ENCODE results near the gene SHMT1. TPM values are rescaled to one million over a fixed set of nuclear protein-coding genes. Genes with fewer than 3 reads are reported as not detected.
"Not testable (repeated sequence)": the region's sequence is repeated elsewhere in the genome, so short reads cannot be mapped to it uniquely, and the experiment has no call there.

SHMT1 gene
- polyA plus RNA-seq, 2 of the 4 experiments (the other 2 are of a cell fraction) = 43.2 to 62.1 TPM

DNA sequence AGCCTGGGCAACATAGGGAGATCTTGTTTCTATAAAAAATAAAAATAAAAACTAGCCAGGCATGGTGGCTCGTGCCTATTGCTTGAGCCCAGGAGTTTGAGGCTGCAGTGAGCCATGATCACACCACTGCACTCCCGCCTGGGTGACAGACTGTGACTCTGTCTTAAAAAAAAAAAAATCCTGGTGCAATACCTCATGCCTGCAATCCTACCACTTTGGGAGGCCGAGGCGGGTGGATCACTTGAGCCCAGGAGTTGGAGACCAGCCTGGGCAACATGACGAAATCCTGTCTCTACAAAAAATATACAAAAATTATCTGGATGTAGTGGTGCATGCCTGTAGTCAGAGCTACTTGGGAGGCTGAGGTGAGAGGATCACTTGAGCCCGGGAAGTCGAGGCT, 20.9 kb upstream of the SHMT1 start:
- POLR2A ChIA-PET; H3K4me1 ChIP-seq; ATAC-seq; DNase-seq (ENCODE audit: low read depth in 1 of 2, low spot score in 1 of 2); H3K4me2 ChIP-seq; FAIRE-seq; H3K9me3 ChIP-seq; H3K27ac ChIP-seq; H3K4me3 ChIP-seq; CTCF ChIA-PET: not testable (repeated sequence)
- WGBS (ENCODE audit: missing lambda C conversion rate) = 57% methylated on average over 7 of the region's 7 CpGs

DNA sequence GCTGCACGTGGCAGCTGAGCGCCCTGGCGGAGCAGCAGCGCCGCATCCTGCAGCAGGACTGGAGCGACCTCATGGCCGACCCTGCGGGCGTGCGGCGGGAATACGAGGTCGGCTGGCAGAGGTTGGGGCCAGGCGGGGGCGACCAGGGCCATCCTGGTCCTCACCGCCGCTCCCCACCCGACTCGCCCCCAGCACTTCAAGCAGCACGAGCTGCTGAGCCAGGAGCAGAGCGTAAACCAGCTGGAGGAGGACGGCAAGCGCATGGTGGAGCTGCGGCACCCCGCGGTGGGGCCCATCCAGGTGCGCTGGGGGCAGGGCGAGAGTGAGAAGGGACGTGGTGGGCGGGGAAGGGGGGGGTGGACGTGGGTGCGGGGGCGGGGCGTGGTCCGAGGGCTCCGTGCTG, 19.7 kb upstream of the SHMT1 start:
- FAIRE-seq; POLR2A ChIA-PET; DNase-seq (ENCODE audit: low read depth in 1 of 2, low spot score in 1 of 2): not testable (repeated sequence)

DNA sequence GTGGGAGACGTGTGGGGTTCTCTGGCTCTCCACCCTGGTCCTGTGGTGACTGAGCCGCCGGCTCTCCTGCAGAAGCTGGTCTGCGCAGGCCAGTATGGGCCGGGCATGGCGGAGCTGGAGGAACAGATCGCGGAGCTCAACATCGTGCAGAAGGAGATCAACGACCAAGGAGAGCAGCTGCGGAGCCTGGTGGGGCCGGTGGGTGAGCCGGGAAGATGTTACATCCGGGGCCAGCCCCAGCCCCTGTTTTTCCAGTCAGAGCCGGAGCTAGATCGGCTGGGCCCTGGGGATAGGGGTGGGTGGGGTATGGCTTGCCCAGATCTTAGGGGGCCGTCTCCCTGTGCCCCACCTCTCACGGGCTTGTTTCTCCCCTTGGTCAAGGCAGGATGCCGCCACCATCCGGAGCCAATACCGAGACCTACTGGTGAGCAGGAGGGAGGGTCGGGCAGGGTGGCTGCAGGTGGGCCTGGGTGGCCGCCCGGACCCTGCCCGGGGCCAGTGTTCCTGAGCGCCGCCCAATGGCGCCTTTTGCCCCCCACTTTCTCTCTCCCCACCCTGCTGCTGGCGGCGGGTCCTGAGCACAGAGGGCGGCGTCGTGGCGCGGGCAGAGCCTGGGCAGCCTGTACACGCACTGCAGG, 19.2 kb upstream of the SHMT1 start:
- no peak overlapping the region for H3K27ac ChIP-seq
- peaks cover 7% of the 10 kb centered on the region for H3K4me1 ChIP-seq
- no peak for TF ChIP-seq RAD21 (conservative IDR thresholded peaks at IDR 0.05 in 1 of 2, IDR thresholded peaks at IDR 0.05 in 1 of 2)
- no peak for TF ChIP-seq POLR2AphosphoS2 (conservative IDR thresholded peaks at IDR 0.05; ENCODE audit: low read length)
- TF ChIP-seq HDAC2 (IDR thresholded peaks at IDR 0.05) = no peak
- no peak for TF ChIP-seq POLR2A (IDR thresholded peaks at IDR 0.05; ENCODE audit: low read length)
- TF ChIP-seq FOSB (CRISPR knock-in tag; IDR thresholded peaks at IDR 0.05) = no peak
- no peak for TF ChIP-seq RCOR1 (IDR thresholded peaks at IDR 0.05; ENCODE audit: low read depth, low read length)
- TF ChIP-seq SREBF2 (IDR thresholded peaks at IDR 0.05) = no peak
- TF ChIP-seq, protein P1, sequence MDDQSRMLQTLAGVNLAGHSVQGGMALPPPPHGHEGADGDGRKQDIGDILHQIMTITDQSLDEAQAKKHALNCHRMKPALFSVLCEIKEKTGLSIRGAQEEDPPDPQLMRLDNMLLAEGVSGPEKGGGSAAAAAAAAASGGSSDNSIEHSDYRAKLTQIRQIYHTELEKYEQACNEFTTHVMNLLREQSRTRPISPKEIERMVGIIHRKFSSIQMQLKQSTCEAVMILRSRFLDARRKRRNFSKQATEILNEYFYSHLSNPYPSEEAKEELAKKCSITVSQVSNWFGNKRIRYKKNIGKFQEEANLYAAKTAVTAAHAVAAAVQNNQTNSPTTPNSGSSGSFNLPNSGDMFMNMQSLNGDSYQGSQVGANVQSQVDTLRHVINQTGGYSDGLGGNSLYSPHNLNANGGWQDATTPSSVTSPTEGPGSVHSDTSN (IDR thresholded peaks at IDR 0.05) = no peak
- no peak for TF ChIP-seq SMC3 (IDR thresholded peaks at IDR 0.05)
- TF ChIP-seq CBX2 (IDR thresholded peaks at IDR 0.05; ENCODE audit: borderline replicate concordance, low read depth) = no peak
- no peak for TF ChIP-seq EHMT2 (IDR thresholded peaks at IDR 0.05; ENCODE audit: low read depth)
- no peak for TF ChIP-seq HOXA7 (CRISPR knock-in tag; IDR thresholded peaks at IDR 0.05)
- TF ChIP-seq EHF (CRISPR knock-in tag; IDR thresholded peaks at IDR 0.05) = no peak
- TF ChIP-seq, protein P2, sequence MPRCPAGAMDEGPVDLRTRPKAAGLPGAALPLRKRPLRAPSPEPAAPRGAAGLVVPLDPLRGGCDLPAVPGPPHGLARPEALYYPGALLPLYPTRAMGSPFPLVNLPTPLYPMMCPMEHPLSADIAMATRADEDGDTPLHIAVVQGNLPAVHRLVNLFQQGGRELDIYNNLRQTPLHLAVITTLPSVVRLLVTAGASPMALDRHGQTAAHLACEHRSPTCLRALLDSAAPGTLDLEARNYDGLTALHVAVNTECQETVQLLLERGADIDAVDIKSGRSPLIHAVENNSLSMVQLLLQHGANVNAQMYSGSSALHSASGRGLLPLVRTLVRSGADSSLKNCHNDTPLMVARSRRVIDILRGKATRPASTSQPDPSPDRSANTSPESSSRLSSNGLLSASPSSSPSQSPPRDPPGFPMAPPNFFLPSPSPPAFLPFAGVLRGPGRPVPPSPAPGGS (IDR thresholded peaks at IDR 0.05) = no peak
- TF ChIP-seq ZFP36 (IDR thresholded peaks at IDR 0.05; ENCODE audit: borderline replicate concordance, partially characterized antibody) = no peak
- H3K4me2 ChIP-seq = no peak overlapping the region
- no peaks in the 10 kb centered on the region for H3K9me3 ChIP-seq
- H3K4me3 ChIP-seq = no peak overlapping the region
- ATAC-seq (no peak), FAIRE-seq (no peak), DNase-seq (ENCODE audit: low read depth in 1 of 2, low spot score in 1 of 2) (no peak)
- CTCF ChIA-PET = no interaction called here
- POLR2A ChIA-PET = no interaction called here
- 84% methylated on average over 30 of the region's 36 CpGs for WGBS (ENCODE audit: missing lambda C conversion rate)

More for the DNA sequence above, 19.7 kb upstream of the SHMT1 start:
- CTCF ChIA-PET, H3K4me3 ChIP-seq, H3K27ac ChIP-seq, H3K4me2 ChIP-seq, H3K4me1 ChIP-seq, H3K9me3 ChIP-seq, ATAC-seq: not testable (repeated sequence)
- WGBS (ENCODE audit: missing lambda C conversion rate) = 82% methylated on average over 16 of the region's 36 CpGs

DNA sequence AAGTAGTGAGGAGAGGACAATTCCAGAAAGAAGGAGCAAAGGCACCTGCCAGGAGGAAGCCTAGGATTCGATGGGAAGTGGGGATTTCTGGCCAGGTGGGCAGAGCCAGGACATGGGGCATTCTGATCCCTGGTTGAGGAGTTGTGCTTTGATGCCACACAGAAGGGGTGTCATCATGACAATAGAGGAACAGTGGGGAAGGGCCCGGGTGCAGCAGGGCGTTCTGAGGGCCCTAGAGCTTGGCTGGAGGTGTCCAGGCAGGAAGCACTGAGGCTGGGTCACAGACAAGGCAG, 18.5 kb upstream of the SHMT1 start:
- Histone ChIP-seq H3K27ac (no peak overlapping the region), H3K4me3 (no peak overlapping the region), H3K9me3 (no peaks in the 10 kb centered on the region), H3K4me2 (no peak overlapping the region), H3K4me1 (peaks cover 11% of the 10 kb centered on the region)
- DNase-seq (ENCODE audit: low read depth in 1 of 2, low spot score in 1 of 2) (no peak), ATAC-seq (no peak), FAIRE-seq (no peak)
- 34% methylated on average over 3 of the region's 3 CpGs for WGBS (ENCODE audit: missing lambda C conversion rate)
- POLR2A ChIA-PET = no interaction called here
- CTCF ChIA-PET = no interaction called here
- no peak for TF ChIP-seq ESRRA (IDR thresholded peaks at IDR 0.05; ENCODE audit: borderline replicate concordance, low read length)
- TF ChIP-seq POLR2AphosphoS2 (conservative IDR thresholded peaks at IDR 0.05; ENCODE audit: low read length) = no peak
- no peak for TF ChIP-seq PHF8 (IDR thresholded peaks at IDR 0.05; ENCODE audit: borderline replicate concordance, low read depth)
- no peak for TF ChIP-seq EHMT2 (IDR thresholded peaks at IDR 0.05; ENCODE audit: low read depth)
- no peak for TF ChIP-seq NPAS2 (CRISPR knock-in tag; IDR thresholded peaks at IDR 0.05; ENCODE audit: borderline replicate concordance)
- no peak for TF ChIP-seq ZC3H11A (IDR thresholded peaks at IDR 0.05)
- TF ChIP-seq RFX5 (IDR thresholded peaks at IDR 0.05) = no peak
- TF ChIP-seq NR3C1 (IDR thresholded peaks at IDR 0.05) = no peak
- TF ChIP-seq, protein P3, sequence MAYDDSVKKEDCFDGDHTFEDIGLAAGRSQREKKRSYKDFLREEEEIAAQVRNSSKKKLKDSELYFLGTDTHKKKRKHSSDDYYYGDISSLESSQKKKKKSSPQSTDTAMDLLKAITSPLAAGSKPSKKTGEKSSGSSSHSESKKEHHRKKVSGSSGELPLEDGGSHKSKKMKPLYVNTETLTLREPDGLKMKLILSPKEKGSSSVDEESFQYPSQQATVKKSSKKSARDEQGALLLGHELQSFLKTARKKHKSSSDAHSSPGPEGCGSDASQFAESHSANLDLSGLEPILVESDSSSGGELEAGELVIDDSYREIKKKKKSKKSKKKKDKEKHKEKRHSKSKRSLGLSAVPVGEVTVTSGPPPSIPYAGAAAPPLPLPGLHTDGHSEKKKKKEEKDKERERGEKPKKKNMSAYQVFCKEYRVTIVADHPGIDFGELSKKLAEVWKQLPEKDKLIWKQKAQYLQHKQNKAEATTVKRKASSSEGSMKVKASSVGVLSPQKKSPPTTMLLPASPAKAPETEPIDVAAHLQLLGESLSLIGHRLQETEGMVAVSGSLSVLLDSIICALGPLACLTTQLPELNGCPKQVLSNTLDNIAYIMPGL (CRISPR knock-in tag; IDR thresholded peaks at IDR 0.05; ENCODE audit: borderline replicate concordance) = no peak
